ENCODE results near the gene UXS1. TPM values are rescaled to one million over a fixed set of nuclear protein-coding genes. Genes with fewer than 3 reads are reported as not detected.

Gene UXS1
- total and polyA plus RNA-seq, 2 donors from 2014 or later = 56.6 to 74.4 TPM

- H3K27me3 ChIP-seq (ENCODE audit: control insufficient read depth, insufficient read depth, low read length) = no peaks in the 10 kb centered on the region
- no peak overlapping the region for H3K9ac ChIP-seq (ENCODE audit: low read length in 3 of 3)
- intact Hi-C loops (cut with DNase I) = loop anchor here (10.0 kb wide), 1 partner anchor 476 kb away; no protein-coding TSS in a partner anchor
- no peak overlapping the region for H3K4me3 ChIP-seq (ENCODE audit: low read length in 3 of 3)
- DNase-seq (no peak), FAIRE-seq (no peak)
- H3K4me1 ChIP-seq (ENCODE audit: control insufficient read depth in 2 of 3, insufficient read depth in 2 of 3, low read depth in 1 of 3, low read length in 3 of 3) = peaks cover 0 to 8% (median 3%) of the 10 kb centered on the region in 3 donors
- H3K9me3 ChIP-seq (ENCODE audit: control insufficient read depth in 2 of 3, insufficient read depth in 1 of 3, low read length in 3 of 3) = no peaks in the 10 kb centered on the region
- no peak for TF ChIP-seq CTCF (IDR thresholded peaks at IDR 0.05; ENCODE audit: borderline replicate concordance, extremely low read depth, insufficient read depth)
- peaks cover 0 to 14% (median 0%) of the 10 kb centered on the region in 3 donors for H3K36me3 ChIP-seq (ENCODE audit: control insufficient read depth in 2 of 3, insufficient read depth in 3 of 3, low read length in 3 of 3)
- H3K27ac ChIP-seq (ENCODE audit: low read depth in 2 of 2, low read length in 2 of 2) = no peak overlapping the region
Measured at GRCh38 chr2:106108791-106109190, 85.3 kb downstream of the UXS1 start.

DNA sequence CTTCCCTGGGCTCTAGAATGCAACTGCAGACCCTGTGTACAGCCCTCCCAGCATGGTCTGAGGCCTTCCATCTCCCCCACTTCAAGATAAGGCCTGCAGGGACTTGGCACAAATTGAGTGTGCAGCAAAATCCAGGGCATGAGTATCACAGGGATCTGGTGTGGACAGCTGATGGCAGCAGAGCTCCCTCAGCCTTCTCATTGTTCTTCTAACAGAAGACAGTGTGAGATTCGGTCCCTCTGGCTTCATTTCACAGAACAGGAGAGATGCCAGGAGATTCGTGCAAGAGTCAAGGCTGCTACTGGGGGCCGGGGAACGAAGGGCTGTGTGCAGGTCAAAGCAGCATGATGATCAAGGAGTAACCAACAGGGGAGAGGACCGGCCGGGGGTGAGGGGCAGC lies 85.8 kb downstream of the UXS1 start:
- FAIRE-seq (no peak), DNase-seq (peak in 2 of 5 donors; percentile 16 to 67)
- H3K9ac ChIP-seq (ENCODE audit: low read length in 3 of 3) = no peak overlapping the region
- no peak overlapping the region for H3K27ac ChIP-seq (ENCODE audit: low read depth in 2 of 2, low read length in 2 of 2)
- H3K36me3 ChIP-seq (ENCODE audit: control insufficient read depth in 2 of 3, insufficient read depth in 3 of 3, low read length in 3 of 3) = peaks cover 0 to 14% (median 0%) of the 10 kb centered on the region in 3 donors
- no peaks in the 10 kb centered on the region for H3K27me3 ChIP-seq (ENCODE audit: control insufficient read depth, insufficient read depth, low read length)
- no peak overlapping the region for H3K4me3 ChIP-seq (ENCODE audit: low read length in 3 of 3)
- H3K4me1 ChIP-seq (ENCODE audit: control insufficient read depth in 2 of 3, insufficient read depth in 2 of 3, low read depth in 1 of 3, low read length in 3 of 3) = peaks cover 0 to 6% (median 0%) of the 10 kb centered on the region in 3 donors
- intact Hi-C loops (cut with DNase I) = loop anchor here (10.0 kb wide), 1 partner anchor 476 kb away; no protein-coding TSS in a partner anchor
- H3K9me3 ChIP-seq (ENCODE audit: control insufficient read depth in 2 of 3, insufficient read depth in 1 of 3, low read length in 3 of 3) = no peaks in the 10 kb centered on the region
- TF ChIP-seq CTCF (IDR thresholded peaks at IDR 0.05; ENCODE audit: borderline replicate concordance, extremely low read depth, insufficient read depth) = peak; percentile 38

DNA sequence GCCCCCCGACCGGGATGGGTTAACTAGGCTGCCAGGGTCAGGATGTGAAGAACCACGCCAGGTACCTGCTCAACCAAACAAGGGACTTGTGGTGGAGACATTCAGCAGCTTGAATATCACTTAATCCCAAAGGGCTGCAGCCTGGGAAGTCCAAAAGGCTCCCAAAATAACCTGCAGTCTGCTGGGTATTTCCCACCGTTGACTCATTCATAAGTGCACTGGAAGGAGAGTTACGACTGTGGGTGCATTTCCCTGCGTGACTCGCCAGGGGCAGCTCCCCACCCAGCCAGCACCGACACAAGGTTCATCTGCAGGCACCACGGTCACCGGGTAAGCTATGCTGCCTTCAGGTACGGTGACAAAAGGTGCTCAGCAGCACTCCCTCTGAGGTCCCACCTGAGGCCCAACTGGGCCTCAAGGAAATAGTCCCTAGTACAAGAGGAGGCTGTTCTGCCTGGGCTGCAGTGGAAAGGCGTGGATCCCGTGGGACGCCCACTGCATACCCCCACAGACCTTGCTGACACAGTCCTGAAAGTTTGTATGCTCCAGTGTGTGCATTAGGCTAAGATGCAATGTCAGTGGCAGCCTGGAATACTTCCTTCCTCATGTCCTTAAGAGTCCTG lies 86.5 kb downstream of the UXS1 start:
- Histone ChIP-seq H3K27me3 (ENCODE audit: control insufficient read depth, insufficient read depth, low read length) (no peaks in the 10 kb centered on the region), H3K4me3 (ENCODE audit: low read length in 3 of 3) (no peak overlapping the region), H3K4me1 (ENCODE audit: control insufficient read depth in 2 of 3, insufficient read depth in 2 of 3, low read depth in 1 of 3, low read length in 3 of 3) (peaks cover 0 to 4% (median 0%) of the 10 kb centered on the region in 3 donors), H3K36me3 (ENCODE audit: control insufficient read depth in 2 of 3, insufficient read depth in 3 of 3, low read length in 3 of 3) (peaks cover 0 to 14% (median 0%) of the 10 kb centered on the region in 3 donors), H3K9me3 (ENCODE audit: control insufficient read depth in 2 of 3, insufficient read depth in 1 of 3, low read length in 3 of 3) (no peaks in the 10 kb centered on the region), H3K9ac (ENCODE audit: low read length in 3 of 3) (peak overlapping the region in 1 of 3 donors; percentile 5), H3K27ac (ENCODE audit: low read depth in 2 of 2, low read length in 2 of 2) (no peak overlapping the region)
- TF ChIP-seq CTCF (IDR thresholded peaks at IDR 0.05; ENCODE audit: borderline replicate concordance, extremely low read depth, insufficient read depth) = peak; percentile 17
- intact Hi-C loops (cut with DNase I) = loop anchor here (10.0 kb wide), 1 partner anchor 477 kb away; no protein-coding TSS in a partner anchor
- no peak for DNase-seq
- no peak for FAIRE-seq
